ENCODE data around the gene MUC5AC.

The MUC5AC gene

GRCh38 chr11:1138097-1138496 is 19.7 kb upstream of the MUC5AC start:
- Histone ChIP-seq H3K36me3 (ENCODE audit: insufficient read depth, low read length) (no peaks in the 10 kb centered on the region), H3K4me3 (no peak overlapping the region), H3K9ac (ENCODE audit: insufficient read length) (no peak overlapping the region), H3K27ac (no peak overlapping the region), H3K9me3 (ENCODE audit: low read depth, low read length) (no peaks in the 10 kb centered on the region)
- no peak for DNase-seq (ENCODE audit: low read depth, low spot score)
- TF ChIP-seq EZH2 (IDR thresholded peaks at IDR 0.05) (no peak), POLR2AphosphoS5 (IDR thresholded peaks at IDR 0.05; ENCODE audit: borderline replicate concordance, low read depth, low read length) (no peak), FOXP2 (optimal IDR thresholded peaks at IDR 0.05; ENCODE audit: control extremely low read depth, extremely low read length, insufficient read depth) (no peak)

GRCh38 chr11:1139441-1140083 is 18.2 kb upstream of the MUC5AC start:
- Histone ChIP-seq H3K9me3 (ENCODE audit: low read depth, low read length) (peaks cover 5% of the 10 kb centered on the region; the same call in 1 of the 2 replicates), H3K9ac (ENCODE audit: insufficient read length) (no peak overlapping the region), H3K4me3 (no peak overlapping the region), H3K27ac (no peak overlapping the region), H3K36me3 (ENCODE audit: insufficient read depth, low read length) (no peaks in the 10 kb centered on the region)
- no peak for TF ChIP-seq POLR2AphosphoS5 (IDR thresholded peaks at IDR 0.05; ENCODE audit: borderline replicate concordance, low read depth, low read length)
- DNase-seq (ENCODE audit: low read depth, low spot score), result no peak

- H3K36me3 ChIP-seq (ENCODE audit: insufficient read depth, low read length), result no peaks in the 10 kb centered on the region
- no peak for DNase-seq (ENCODE audit: low read depth, low spot score)
- no peak overlapping the region for H3K4me3 ChIP-seq
- TF ChIP-seq EZH2 (IDR thresholded peaks at IDR 0.05) (no peak), POLR2AphosphoS5 (IDR thresholded peaks at IDR 0.05; ENCODE audit: borderline replicate concordance, low read depth, low read length) (no peak), FOXP2 (optimal IDR thresholded peaks at IDR 0.05; ENCODE audit: control extremely low read depth, extremely low read length, insufficient read depth) (no peak)
- H3K9ac ChIP-seq (ENCODE audit: insufficient read length), result no peak overlapping the region
- H3K27ac ChIP-seq, result no peak overlapping the region
- peaks cover 5% of the 10 kb centered on the region; the same call in 1 of the 2 replicates for H3K9me3 ChIP-seq (ENCODE audit: low read depth, low read length)
Measured at GRCh38 chr11:1140642-1141490, 16.9 kb upstream of the MUC5AC start.

- H3K36me3 ChIP-seq (ENCODE audit: insufficient read depth, low read length), result no peaks in the 10 kb centered on the region
- TF ChIP-seq EZH2 (IDR thresholded peaks at IDR 0.05) (no peak), FOXP2 (optimal IDR thresholded peaks at IDR 0.05; ENCODE audit: control extremely low read depth, extremely low read length, insufficient read depth) (no peak), POLR2AphosphoS5 (IDR thresholded peaks at IDR 0.05; ENCODE audit: borderline replicate concordance, low read depth, low read length) (no peak)
- no peak overlapping the region for H3K9ac ChIP-seq (ENCODE audit: insufficient read length)
- no peak overlapping the region for H3K27ac ChIP-seq
- peaks cover 5% of the 10 kb centered on the region; the same call in 1 of the 2 replicates for H3K9me3 ChIP-seq (ENCODE audit: low read depth, low read length)
- DNase-seq (ENCODE audit: low read depth, low spot score), result no peak
- no peak overlapping the region for H3K4me3 ChIP-seq
Measured at GRCh38 chr11:1146365-1146764, 11.4 kb upstream of the MUC5AC start.

GRCh38 chr11:1147792-1148191 is 10.0 kb upstream of the MUC5AC start:
- Histone ChIP-seq H3K36me3 (ENCODE audit: insufficient read depth, low read length) (no peaks in the 10 kb centered on the region), H3K9me3 (ENCODE audit: low read depth, low read length) (peaks cover 5% of the 10 kb centered on the region; the same call in 1 of the 2 replicates), H3K9ac (ENCODE audit: insufficient read length) (no peak overlapping the region), H3K4me3 (no peak overlapping the region), H3K27ac (no peak overlapping the region)
- no peak for DNase-seq (ENCODE audit: low read depth, low spot score)
- TF ChIP-seq EZH2 (IDR thresholded peaks at IDR 0.05) (no peak), POLR2AphosphoS5 (IDR thresholded peaks at IDR 0.05; ENCODE audit: borderline replicate concordance, low read depth, low read length) (no peak), FOXP2 (optimal IDR thresholded peaks at IDR 0.05; ENCODE audit: control extremely low read depth, extremely low read length, insufficient read depth) (no peak)

GRCh38 chr11:1148752-1149180 is 9.0 kb upstream of the MUC5AC start:
- Histone ChIP-seq H3K27ac (no peak overlapping the region), H3K9ac (ENCODE audit: insufficient read length) (no peak overlapping the region), H3K9me3 (ENCODE audit: low read depth, low read length) (peaks cover 5% of the 10 kb centered on the region; the same call in 1 of the 2 replicates), H3K36me3 (ENCODE audit: insufficient read depth, low read length) (no peaks in the 10 kb centered on the region), H3K4me3 (no peak overlapping the region)
- no peak for DNase-seq (ENCODE audit: low read depth, low spot score)
- TF ChIP-seq POLR2AphosphoS5 (IDR thresholded peaks at IDR 0.05; ENCODE audit: borderline replicate concordance, low read depth, low read length) (no peak), FOXP2 (optimal IDR thresholded peaks at IDR 0.05; ENCODE audit: control extremely low read depth, extremely low read length, insufficient read depth) (no peak), EZH2 (IDR thresholded peaks at IDR 0.05) (no peak)

- TF ChIP-seq POLR2AphosphoS5 (IDR thresholded peaks at IDR 0.05; ENCODE audit: borderline replicate concordance, low read depth, low read length) (no peak), EZH2 (IDR thresholded peaks at IDR 0.05) (no peak), FOXP2 (optimal IDR thresholded peaks at IDR 0.05; ENCODE audit: control extremely low read depth, extremely low read length, insufficient read depth) (no peak)
- no peak for DNase-seq (ENCODE audit: low read depth, low spot score)
- Histone ChIP-seq H3K9ac (ENCODE audit: insufficient read length) (no peak overlapping the region), H3K36me3 (ENCODE audit: insufficient read depth, low read length) (no peaks in the 10 kb centered on the region), H3K27ac (no peak overlapping the region), H3K4me3 (no peak overlapping the region), H3K9me3 (ENCODE audit: low read depth, low read length) (no peaks in the 10 kb centered on the region)
Measured at GRCh38 chr11:1149545-1149944, 8.2 kb upstream of the MUC5AC start.

- no peak for TF ChIP-seq FOXP2 (optimal IDR thresholded peaks at IDR 0.05; ENCODE audit: control extremely low read depth, extremely low read length, insufficient read depth)
- no peak for TF ChIP-seq EZH2 (IDR thresholded peaks at IDR 0.05)
- no peak for TF ChIP-seq POLR2AphosphoS5 (IDR thresholded peaks at IDR 0.05; ENCODE audit: borderline replicate concordance, low read depth, low read length)
- no peak overlapping the region for H3K9ac ChIP-seq (ENCODE audit: insufficient read length)
- no peak overlapping the region for H3K27ac ChIP-seq
- DNase-seq (ENCODE audit: low read depth, low spot score), result no peak
- H3K4me3 ChIP-seq, result no peak overlapping the region
- H3K36me3 ChIP-seq (ENCODE audit: insufficient read depth, low read length), result no peaks in the 10 kb centered on the region
- no peaks in the 10 kb centered on the region for H3K9me3 ChIP-seq (ENCODE audit: low read depth, low read length)
Measured at GRCh38 chr11:1150116-1150515, 7.6 kb upstream of the MUC5AC start.

Measured in SK-N-MC (cell line).